Activated B cell treated with CpG ODN at 0.5 μM for 24 hours (primary cell): ENCODE data around the gene KIAA0319L. TPM values are rescaled to one million over a fixed set of nuclear protein-coding genes. Genes with fewer than 3 reads are reported as not detected.

ENCODE experiments used
- ATAC-seq: fragments of 200-7000 bp; cut with Tn5 transposase; one replicate; pipeline ENCODE4 v1.10.0; 2021; ENCODE audit warnings: low read depth, mild to moderate bottlenecking, moderate library complexity
- CTCF ChIA-PET: fragments of 350-600 bp; sonication (Branson Sonifier 250); formaldehyde crosslinking; loops from one replicate; lab custom pipeline; 2021; ENCODE audit warnings: antibody characterized with exemption; lab: Charles Lee
- POLR2A ChIA-PET: fragments of 350-600 bp; sonication (Branson Sonifier 250); formaldehyde crosslinking; loops from one replicate; lab custom pipeline; 2021; ENCODE audit warnings: antibody characterized with exemption; lab: Charles Lee
- DNase-seq: peaks from one replicate; pipeline ENCODE4 v3.0.0; 2022
- H3K27ac Mint-ChIP-seq: one replicate; pipeline ENCODE4 v1.8.0; 2020; ENCODE audit warnings: mixed read lengths
- H3K27me3 Mint-ChIP-seq: one replicate; pipeline ENCODE4 v1.8.0; 2021; ENCODE audit warnings: mixed read lengths
- H3K36me3 Mint-ChIP-seq: one replicate; pipeline ENCODE4 v1.8.0; 2021; ENCODE audit warnings: low read depth, mixed read lengths
- H3K4me1 Mint-ChIP-seq: one replicate; pipeline ENCODE4 v1.8.0; 2021; ENCODE audit warnings: mixed read lengths
- H3K4me3 Mint-ChIP-seq: one replicate; pipeline ENCODE4 v1.8.0; 2020; ENCODE audit warnings: mild to moderate bottlenecking, mixed read lengths
- H3K9me3 Mint-ChIP-seq: one replicate; pipeline ENCODE4 v1.8.0; 2020; ENCODE audit warnings: mixed read lengths
- CTCF ChIP-seq: fragments of 200-600 bp; IDR thresholded peaks from one replicate; pipeline ENCODE4 v1.8.0; 2022; ENCODE audit warnings: antibody characterized with exemption, mild to moderate bottlenecking
- intact Hi-C: fragments of 100-400 bp; cut with micrococcal nuclease; formaldehyde crosslinking; loops from one replicate; pipeline ENCODE4 v1.15.1; 2024
- total RNA-seq: library from RNA; stranded (reverse); gene quantifications from 2 replicates; pipeline ENCODE4 v1.2.3, GENCODE V29; 2022

Gene KIAA0319L
- total RNA-seq, 1 donor from 2014 or later = 59.1 TPM

DNA sequence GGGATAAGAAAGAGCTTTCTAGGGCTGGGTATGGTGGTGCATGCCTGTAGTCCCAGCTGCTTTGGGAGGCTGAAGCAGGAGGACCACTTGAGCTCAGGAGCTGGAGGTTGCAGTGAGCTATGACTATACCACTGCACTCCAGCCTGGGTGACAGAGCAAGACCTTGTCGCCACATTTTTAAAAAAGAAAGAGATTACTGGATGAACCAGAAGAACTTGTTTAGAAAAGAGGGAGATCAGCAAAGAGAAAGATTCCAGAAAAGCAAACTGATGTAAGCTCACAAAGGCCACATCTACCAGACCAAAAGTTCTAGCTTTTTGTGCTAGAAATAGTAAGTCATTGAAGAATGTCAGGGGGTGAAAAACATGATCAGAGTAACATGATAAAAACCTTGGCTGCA lies 117.6 kb downstream of the KIAA0319L start:
- no peaks in the 10 kb centered on the region for H3K9me3 Mint-ChIP-seq
- ChIA-PET POLR2A (no interaction called here), CTCF (interaction anchor here (1.2 kb wide), 1 partner anchor 11 kb away, joined by 5 read pairs; no protein-coding TSS in a partner anchor)
- no peak for DNase-seq
- H3K27ac Mint-ChIP-seq = no peak overlapping the region
- H3K36me3 Mint-ChIP-seq = peaks cover 92% of the 10 kb centered on the region
- H3K4me1 Mint-ChIP-seq = no peaks in the 10 kb centered on the region
- no peaks in the 10 kb centered on the region for H3K27me3 Mint-ChIP-seq
- intact Hi-C loops = no loop called here
- no peak for ATAC-seq
- no peak for TF ChIP-seq CTCF
- no peak overlapping the region for H3K4me3 Mint-ChIP-seq

- DNase-seq = no peak
- H3K36me3 Mint-ChIP-seq = peaks cover 91% of the 10 kb centered on the region
Measured at GRCh38 chr1:35437200-35437599, 120.0 kb downstream of the KIAA0319L start.

GRCh38 chr1:35436078-35436477 lies 121.1 kb downstream of the KIAA0319L start:
- intact Hi-C loops = no loop called here
- H3K9me3 Mint-ChIP-seq = no peaks in the 10 kb centered on the region
- POLR2A ChIA-PET = no interaction called here
- H3K4me3 Mint-ChIP-seq = no peak overlapping the region
- H3K4me1 Mint-ChIP-seq = no peaks in the 10 kb centered on the region
- no peak for ATAC-seq
- no peaks in the 10 kb centered on the region for H3K27me3 Mint-ChIP-seq
- TF ChIP-seq CTCF = no peak
- peaks cover 84% of the 10 kb centered on the region for H3K36me3 Mint-ChIP-seq
- H3K27ac Mint-ChIP-seq = no peak overlapping the region
- no peak for DNase-seq
- CTCF ChIA-PET = no interaction called here

More at GRCh38 chr1:35437200-35437599, 120.0 kb downstream of the KIAA0319L start:
- Mint-ChIP-seq H3K27me3 (no peaks in the 10 kb centered on the region), H3K4me1 (no peaks in the 10 kb centered on the region), H3K27ac (no peak overlapping the region), H3K4me3 (no peak overlapping the region), H3K9me3 (no peaks in the 10 kb centered on the region)
- CTCF ChIA-PET = interaction anchor here (1.8 kb wide), 1 partner anchor 13 kb away, joined by 8 read pairs; no protein-coding TSS in a partner anchor
- no peak for TF ChIP-seq CTCF
- ATAC-seq = no peak
- intact Hi-C loops = no loop called here
- POLR2A ChIA-PET = no interaction called here

GRCh38 chr1:35434703-35435102 lies 122.5 kb downstream of the KIAA0319L start:
- DNase-seq = no peak
- CTCF ChIA-PET = no interaction called here
- peaks cover 73% of the 10 kb centered on the region for H3K36me3 Mint-ChIP-seq
- H3K9me3 Mint-ChIP-seq = peaks cover 2% of the 10 kb centered on the region
- intact Hi-C loops = no loop called here
- H3K27ac Mint-ChIP-seq = no peak overlapping the region
- H3K4me1 Mint-ChIP-seq = no peaks in the 10 kb centered on the region
- POLR2A ChIA-PET = no interaction called here
- no peak for ATAC-seq
- no peak for TF ChIP-seq CTCF
- H3K27me3 Mint-ChIP-seq = no peaks in the 10 kb centered on the region
- no peak overlapping the region for H3K4me3 Mint-ChIP-seq

GRCh38 chr1:35433714-35434113 lies 123.5 kb downstream of the KIAA0319L start:
- peaks cover 63% of the 10 kb centered on the region for H3K36me3 Mint-ChIP-seq
- no peaks in the 10 kb centered on the region for H3K4me1 Mint-ChIP-seq
- no peaks in the 10 kb centered on the region for H3K27me3 Mint-ChIP-seq
- intact Hi-C loops = no loop called here
- H3K9me3 Mint-ChIP-seq = peaks cover 2% of the 10 kb centered on the region
- no peak for DNase-seq
- no peak for TF ChIP-seq CTCF
- ATAC-seq = no peak
- no peak overlapping the region for H3K4me3 Mint-ChIP-seq
- CTCF ChIA-PET = no interaction called here
- POLR2A ChIA-PET = no interaction called here
- no peak overlapping the region for H3K27ac Mint-ChIP-seq
